Spinal cord (tissue), 10 donors: ENCODE measurements around the gene SFTPA1. TPM values are rescaled to one million over a fixed set of nuclear protein-coding genes. Genes with fewer than 3 reads are reported as not detected.
"Not testable (repeated sequence)": the region's sequence is repeated elsewhere in the genome, so short reads cannot be mapped to it uniquely, and the experiment has no call there.

ENCODE experiments used
- DNase-seq, 6 donors: peaks; one replicate each; pipeline versions ENCODE4 v3.0.0 to v3.0.0-alpha.2; 2013 to 2015; ENCODE audit warnings: low spot score in 6 of 6, low read depth in 4 of 6
- H3K27ac ChIP-seq: one replicate; pipeline ENCODE4 v1.5.1; 2013; ENCODE audit warnings: low read depth, low read length, control low read depth
- H3K27me3 ChIP-seq: one replicate; pipeline ENCODE4 v1.6.1; 2013; ENCODE audit warnings: low read length; ENCODE audit not compliant: control insufficient read depth, insufficient read depth
- H3K36me3 ChIP-seq: one replicate; pipeline ENCODE4 v1.6.1; 2013; ENCODE audit warnings: low read length; ENCODE audit not compliant: control insufficient read depth, insufficient read depth
- H3K4me1 ChIP-seq: one replicate; pipeline ENCODE4 v1.6.1; 2013; ENCODE audit warnings: low read length; ENCODE audit not compliant: control insufficient read depth, insufficient read depth
- H3K4me3 ChIP-seq: one replicate; pipeline ENCODE4 v1.5.1; 2013; ENCODE audit warnings: low read depth, low read length, control low read depth
- H3K9me3 ChIP-seq: one replicate; pipeline ENCODE4 v1.6.1; 2013; ENCODE audit warnings: low read length; ENCODE audit not compliant: control insufficient read depth, insufficient read depth
- WGBS: methylation state at CpG from one replicate; pipeline ENCODE4 v1.1.5; 2013; ENCODE audit warnings: missing lambda C conversion rate; ENCODE audit not compliant: insufficient coverage; 5-methylcytosine and 5-hydroxymethylcytosine counted together
- polyA plus RNA-seq, 2 donors: library from polyadenylated mRNA; unstranded; fragments of 120-200 nt; gene quantifications; one replicate each; pipeline ENCODE4 v1.2.1, GENCODE V29; 2013; ENCODE audit not compliant: insufficient read length in 2 of 2
- total RNA-seq, 2 donors: library from RNA; depleted of rRNA in 1 of 2; stranded (reverse); fragments of 120-200 nt in 1 of 2; fragments of >200 nt in 1 of 2; gene quantifications; one replicate each; pipeline versions ENCODE4 v1.2.3 to v1.2.4, GENCODE V29; 2013 to 2014
- donor health status: healthy.

Gene SFTPA1
- total and polyA plus RNA-seq, 4 donors = not detected

DNA sequence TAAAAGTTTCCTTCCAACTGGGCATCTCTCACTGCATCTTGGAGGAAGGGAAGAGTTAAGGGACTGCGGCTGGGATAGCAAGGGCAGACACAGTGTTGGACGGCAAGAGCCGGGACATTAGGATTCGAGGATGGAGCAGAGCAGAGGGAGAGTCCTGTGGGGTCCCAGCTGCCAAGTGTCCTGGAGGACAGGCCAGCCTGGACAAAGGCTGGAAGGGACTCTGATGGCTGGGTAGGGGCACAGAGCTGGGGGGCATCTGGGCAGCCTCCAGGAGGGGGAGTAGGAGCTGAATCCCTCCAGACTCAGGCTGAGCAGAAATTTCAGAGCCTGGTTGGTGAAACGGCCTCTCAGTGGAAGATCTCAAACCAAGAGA lies 19.2 kb downstream of the SFTPA1 start:
- Histone ChIP-seq H3K4me3 (no peak overlapping the region), H3K36me3 (no peaks in the 10 kb centered on the region), H3K4me1 (no peaks in the 10 kb centered on the region), H3K9me3 (no peaks in the 10 kb centered on the region), H3K27me3 (no peaks in the 10 kb centered on the region), H3K27ac (no peak overlapping the region)
- DNase-seq = no peak
- 74% methylated on average over 5 of the region's 5 CpGs for WGBS

DNA sequence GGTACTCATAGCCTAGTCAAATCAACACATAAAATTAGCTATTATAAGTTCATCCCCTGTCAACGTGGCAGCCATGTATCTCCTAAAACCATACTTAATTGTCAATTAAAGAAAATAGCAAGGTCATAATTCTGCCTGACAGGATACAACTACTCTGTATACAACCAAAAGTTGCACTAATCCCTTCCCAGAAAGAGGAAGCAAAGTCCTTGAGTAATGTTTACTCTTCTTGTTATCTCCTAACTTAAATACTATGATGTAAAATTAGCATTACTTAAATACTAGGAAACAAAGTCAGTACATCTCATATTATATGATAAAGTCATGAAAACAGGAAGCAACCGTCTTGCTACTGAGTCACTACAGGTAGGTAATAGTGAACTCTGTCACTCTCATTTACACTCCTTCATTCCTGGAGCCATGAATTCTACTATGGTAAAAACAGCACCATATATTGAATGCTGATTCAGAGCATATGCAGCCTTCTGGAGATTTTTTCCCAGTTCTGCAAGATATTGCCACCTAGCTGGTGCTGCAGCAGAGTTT lies 26.0 kb downstream of the SFTPA1 start:
- not testable (repeated sequence) for H3K9me3 ChIP-seq, H3K27ac ChIP-seq, H3K36me3 ChIP-seq, H3K27me3 ChIP-seq, H3K4me1 ChIP-seq, DNase-seq, H3K4me3 ChIP-seq
- no CpG with 5 or more reads among the region's 2 CpGs for WGBS

DNA sequence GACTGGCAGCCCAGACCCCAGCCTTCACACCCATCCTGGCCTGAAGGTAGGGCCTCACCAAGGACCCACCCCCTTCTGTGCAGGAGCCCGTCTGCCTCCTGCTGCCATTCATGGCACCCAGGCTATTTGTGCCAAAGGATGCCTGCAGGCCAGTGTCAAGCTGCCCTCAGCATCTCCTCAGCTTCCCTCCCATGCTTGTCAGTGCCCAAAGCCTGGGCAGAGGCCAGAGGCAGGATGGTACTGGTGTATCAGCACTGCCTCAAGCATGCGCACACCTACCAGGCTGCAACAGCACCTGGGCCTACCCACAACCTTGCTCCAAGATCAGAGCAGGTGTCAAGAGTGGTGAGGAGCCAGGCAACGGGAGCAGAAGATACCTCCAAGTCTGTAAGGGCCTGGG lies 27.6 kb downstream of the SFTPA1 start:
- Histone ChIP-seq H3K4me3 (no peak overlapping the region), H3K27me3 (no peaks in the 10 kb centered on the region), H3K9me3 (no peaks in the 10 kb centered on the region), H3K4me1 (no peaks in the 10 kb centered on the region), H3K36me3 (no peaks in the 10 kb centered on the region), H3K27ac (no peak overlapping the region)
- DNase-seq = no peak
- WGBS = 90% methylated on average over 3 of the region's 3 CpGs

DNA sequence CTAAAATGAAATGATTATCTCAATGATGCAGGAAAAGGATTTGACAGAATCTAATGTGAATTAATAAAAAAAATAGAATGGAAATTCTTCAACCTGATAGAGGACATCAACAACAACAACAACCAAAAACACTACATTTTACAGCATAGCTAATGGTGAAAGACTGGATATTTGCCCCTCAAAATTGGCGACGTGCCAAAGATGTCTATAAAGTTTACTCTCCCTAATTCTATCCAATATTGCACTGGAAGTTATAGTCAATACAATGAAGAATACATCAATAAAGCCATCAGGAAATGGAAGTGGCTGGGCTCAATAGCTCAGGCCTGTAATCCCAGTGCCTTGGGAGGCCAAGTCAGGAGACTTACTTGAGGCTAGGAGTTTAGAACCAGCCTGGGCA lies 42.0 kb downstream of the SFTPA1 start:
- H3K9me3 ChIP-seq, H3K27me3 ChIP-seq, DNase-seq, H3K27ac ChIP-seq, H3K4me3 ChIP-seq, H3K4me1 ChIP-seq, H3K36me3 ChIP-seq: not testable (repeated sequence)
- no CpG with 5 or more reads among the region's 2 CpGs for WGBS

DNA sequence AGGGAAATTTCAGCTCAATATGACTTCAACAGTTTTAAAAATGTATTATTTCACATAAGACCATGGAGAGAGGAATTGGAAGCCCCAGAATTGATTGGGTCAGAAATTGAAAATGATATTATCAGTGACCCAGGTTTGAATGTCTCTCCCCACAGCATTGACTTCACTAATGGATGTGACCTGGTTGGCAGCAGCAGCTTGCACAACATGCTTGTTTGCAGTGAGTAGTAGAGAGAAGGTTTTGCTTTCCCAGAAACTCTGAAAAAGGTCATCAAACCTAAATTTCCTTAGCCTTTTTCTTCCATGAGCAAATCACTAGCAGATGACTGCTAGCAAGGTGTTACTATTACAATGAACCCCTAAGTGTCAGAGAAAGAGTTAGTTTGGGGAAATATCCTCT lies 52.5 kb downstream of the SFTPA1 start:
- DNase-seq = not testable (repeated sequence)

DNA sequence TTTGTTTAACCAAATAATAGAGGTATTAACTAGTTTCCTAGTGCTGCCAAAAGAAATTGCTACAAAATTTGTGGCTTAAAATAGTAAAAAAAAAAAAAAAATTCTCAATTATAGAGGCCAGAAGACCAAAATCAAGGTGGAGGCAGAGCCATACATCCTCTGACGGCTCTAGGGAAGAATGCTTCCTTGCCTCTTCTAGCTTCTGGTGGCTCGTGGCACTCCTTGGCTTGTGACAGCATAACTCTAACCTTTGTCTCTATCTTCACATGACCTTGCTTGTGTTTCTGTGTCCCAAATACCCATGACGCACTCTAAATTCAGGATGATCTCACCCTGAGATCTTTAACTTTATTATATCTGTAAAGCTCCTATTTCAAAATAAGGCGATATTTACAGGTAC lies 53.9 kb downstream of the SFTPA1 start:
- not testable (repeated sequence) for H3K36me3 ChIP-seq, H3K27me3 ChIP-seq, H3K4me3 ChIP-seq, H3K4me1 ChIP-seq, H3K9me3 ChIP-seq, H3K27ac ChIP-seq, DNase-seq
- WGBS = no CpG with 5 or more reads among the region's 4 CpGs

More for the DNA sequence above, 52.5 kb downstream of the SFTPA1 start:
- H3K9me3 ChIP-seq, H3K27ac ChIP-seq, H3K36me3 ChIP-seq, H3K4me3 ChIP-seq, H3K4me1 ChIP-seq, H3K27me3 ChIP-seq: not testable (repeated sequence)

Other genes starting within 250 kb of the SFTPA1 start
- 10 to 100 TPM; 22.9 to 46.1 TPM for gene ZCCHC24, start 165.3 kb upstream of the SFTPA1 start, total RNA-seq
- gene ZCCHC24, start 165.3 kb upstream of the SFTPA1 start, polyA plus RNA-seq = 10 to 100 TPM; 66.5 to 75.2 TPM
- under 1 TPM; 0.10 to 0.28 TPM for gene EIF5AL1, start 98.4 kb upstream of the SFTPA1 start, total RNA-seq
- 1 to 10 TPM; 2.2 to 4.7 TPM for gene EIF5AL1, start 98.4 kb upstream of the SFTPA1 start, polyA plus RNA-seq
- gene SFTPA2, start 50.5 kb upstream of the SFTPA1 start, total RNA-seq = under 1 TPM; 0.11 to 0.20 TPM
- under 1 TPM; 0.16 to 0.57 TPM for gene SFTPA2, start 50.5 kb upstream of the SFTPA1 start, polyA plus RNA-seq
- 1 to 10 TPM in 1 of 2 donors, under 1 TPM in 1; 0.20 to 1.4 TPM for gene NUTM2B, start 92.3 kb downstream of the SFTPA1 start, total RNA-seq
- 1 to 10 TPM; 5.0 to 7.5 TPM for gene NUTM2B, start 92.3 kb downstream of the SFTPA1 start, polyA plus RNA-seq
- gene NUTM2E, start 215.8 kb downstream of the SFTPA1 start, total RNA-seq = under 1 TPM; 0.79 to 0.88 TPM
- gene NUTM2E, start 215.8 kb downstream of the SFTPA1 start, polyA plus RNA-seq = under 1 TPM in 1 of 2 donors, not detected in 1; 0.35 TPM